ENCODE results near the gene NCAN.
"Not testable (repeated sequence)": the region's sequence is repeated elsewhere in the genome, so short reads cannot be mapped to it uniquely, and the experiment has no call there.

NCAN gene

DNA sequence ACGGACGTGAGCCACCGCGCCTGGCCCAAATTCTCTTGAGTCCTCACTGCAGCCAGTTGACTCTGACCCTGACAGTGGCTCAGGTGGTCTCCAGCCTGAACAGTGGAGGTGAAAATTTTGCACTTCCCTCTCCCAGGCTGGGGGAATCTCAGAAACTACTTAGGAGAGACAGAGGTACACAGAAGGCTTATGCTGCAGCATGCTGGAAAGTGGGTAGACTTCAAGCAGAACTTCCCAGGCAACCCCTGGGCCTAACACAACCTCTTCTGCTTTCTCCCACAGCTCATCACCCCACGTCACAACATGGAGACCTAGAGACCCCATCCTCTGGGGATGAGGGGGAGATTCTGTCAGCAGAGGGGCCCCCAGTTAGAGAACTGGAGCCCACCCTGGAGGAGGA lies 14.4 kb downstream of the NCAN start:
- no peak for DNase-seq

GRCh38 chr19:19226663-19227062 lies 14.9 kb downstream of the NCAN start:
- no peak for DNase-seq

- no peak for DNase-seq
Observed at GRCh38 chr19:19227217-19227616, 15.5 kb downstream of the NCAN start.

GRCh38 chr19:19229701-19230100 lies 17.9 kb downstream of the NCAN start:
- no peak for DNase-seq

GRCh38 chr19:19230999-19231398 lies 19.2 kb downstream of the NCAN start:
- no peak for DNase-seq

- no peak for DNase-seq
Observed at GRCh38 chr19:19232261-19232721, 20.5 kb downstream of the NCAN start.

DNA sequence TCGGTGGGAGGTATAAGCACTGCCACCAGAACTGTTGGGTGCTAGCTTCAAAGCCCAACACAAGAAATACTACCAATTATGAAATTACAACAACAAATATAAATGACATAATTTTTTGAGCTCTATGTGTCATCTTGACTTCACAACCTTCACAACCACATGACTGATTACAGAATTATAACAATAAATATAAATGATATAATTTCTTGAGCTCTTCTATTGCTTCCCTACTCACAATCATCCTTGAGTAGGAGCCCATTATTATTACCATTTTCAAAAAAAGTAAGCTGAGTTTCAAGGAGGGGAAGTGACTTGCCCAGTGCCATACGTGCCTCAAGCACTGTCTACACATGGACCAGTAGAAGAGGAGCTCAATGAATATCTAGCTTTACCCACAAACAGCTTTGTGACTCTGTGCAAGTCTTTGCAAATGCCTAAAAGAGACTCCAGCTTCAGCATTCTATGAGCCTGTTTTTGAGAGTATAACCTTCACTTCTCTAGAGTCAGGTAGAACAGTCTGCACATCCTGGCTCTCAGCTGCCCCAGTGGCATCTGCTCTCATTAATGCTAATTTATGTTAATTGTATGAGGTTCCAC lies 22.6 kb downstream of the NCAN start:
- DNase-seq: no peak

DNA sequence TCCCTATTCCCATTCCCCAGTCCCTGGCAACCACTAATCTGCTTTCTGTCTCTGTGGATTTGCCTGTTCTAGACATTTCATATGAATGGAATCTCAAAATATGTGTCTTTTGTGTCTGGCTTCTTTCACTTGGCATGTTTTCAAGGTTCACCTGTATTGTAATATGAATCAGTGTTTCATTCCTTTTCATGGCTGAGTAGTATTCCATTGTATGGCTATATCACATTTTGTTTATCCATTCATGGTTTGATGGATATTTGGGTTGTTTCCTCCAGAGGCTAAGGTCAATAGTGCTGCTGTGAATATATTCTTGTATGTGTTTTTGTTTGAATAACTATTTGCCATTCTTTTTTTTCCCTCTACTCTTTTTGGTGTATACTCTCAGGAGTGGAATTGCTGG lies 24.4 kb downstream of the NCAN start:
- no peak for DNase-seq

DNA sequence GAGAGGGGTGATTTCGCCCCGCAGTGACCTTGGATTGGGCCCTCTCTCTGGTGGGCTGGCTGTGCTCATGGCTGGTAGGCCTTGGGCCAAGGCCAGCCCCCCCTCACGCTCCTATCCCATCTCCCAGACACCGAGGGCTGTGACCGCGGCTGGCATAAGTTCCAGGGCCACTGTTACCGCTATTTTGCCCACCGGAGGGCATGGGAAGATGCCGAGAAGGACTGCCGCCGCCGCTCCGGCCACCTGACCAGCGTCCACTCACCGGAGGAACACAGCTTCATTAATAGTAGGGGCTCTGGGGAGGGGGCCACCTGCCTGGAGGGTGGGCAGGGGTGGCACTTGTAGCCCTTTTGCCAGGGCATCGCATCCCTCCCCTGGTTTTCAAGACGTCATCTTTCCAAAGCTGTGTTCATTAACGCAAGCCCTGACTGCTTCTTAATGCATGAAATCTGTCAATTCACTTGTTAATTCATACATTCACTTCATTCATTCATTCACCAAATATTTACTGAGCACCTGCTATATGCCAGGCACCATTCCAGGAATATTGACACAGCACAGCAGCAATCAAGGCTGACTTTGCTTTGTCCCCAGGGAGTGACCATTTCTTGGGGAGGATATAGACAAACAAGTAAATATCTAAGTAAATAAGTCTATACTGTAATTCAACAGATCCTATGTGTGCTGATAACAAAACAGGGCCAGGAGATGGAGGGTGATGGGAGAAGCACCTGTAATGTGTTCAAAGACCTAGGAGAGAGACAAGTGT lies 26.6 kb downstream of the NCAN start:
- no peak for DNase-seq

DNA sequence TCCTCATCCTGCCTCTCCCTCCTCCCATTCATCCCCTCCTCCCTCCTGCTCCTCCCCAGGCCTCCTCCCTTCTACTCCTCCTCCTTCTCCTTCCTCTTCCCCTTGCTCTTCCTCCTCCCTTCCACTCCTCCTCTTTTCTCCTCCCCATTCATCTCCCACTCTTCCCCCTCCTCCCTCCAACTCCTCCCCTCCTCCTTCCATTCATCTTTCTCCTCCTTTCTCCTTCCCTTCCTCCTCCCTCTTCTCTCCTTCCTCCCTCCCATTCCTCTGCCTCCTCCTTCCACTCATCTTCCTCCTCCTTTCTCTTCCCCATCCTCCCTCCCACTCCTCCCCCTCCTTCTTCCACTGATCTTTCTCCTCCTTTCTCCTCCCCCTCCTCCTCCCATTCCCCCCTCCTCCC lies 27.9 kb downstream of the NCAN start:
- no peak for DNase-seq

GRCh38 chr19:19240476-19240875 lies 28.7 kb downstream of the NCAN start:
- no peak for DNase-seq

DNA sequence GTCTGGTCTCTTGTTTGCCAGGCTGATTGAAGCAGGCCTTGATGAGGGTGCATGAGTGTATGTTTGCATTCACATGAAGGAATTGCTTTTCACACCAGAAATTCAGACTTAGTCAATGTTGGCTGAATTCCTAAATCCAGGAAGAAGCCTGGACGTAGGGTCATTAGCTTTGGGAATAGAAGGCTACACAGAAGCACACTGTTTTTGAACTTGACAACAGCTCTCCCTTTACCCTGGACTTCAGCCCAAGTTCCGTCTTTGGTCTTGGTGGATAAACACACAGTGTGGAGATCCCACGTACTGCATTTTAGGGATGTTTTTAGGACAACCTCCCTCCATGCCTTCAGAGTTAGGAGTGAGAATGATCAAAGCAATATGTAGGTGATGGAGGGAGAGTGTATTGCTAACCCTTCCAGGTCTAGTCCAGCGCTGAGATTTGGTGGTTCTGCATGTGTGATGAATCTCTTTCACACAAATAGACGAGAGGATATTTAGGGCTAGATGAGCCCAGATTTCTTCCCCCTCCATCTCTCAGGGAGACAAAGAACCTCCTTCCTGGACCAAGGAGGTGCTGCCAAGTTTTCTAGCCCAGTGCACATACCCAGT lies 38.5 kb downstream of the NCAN start:
- no peak for DNase-seq

DNA sequence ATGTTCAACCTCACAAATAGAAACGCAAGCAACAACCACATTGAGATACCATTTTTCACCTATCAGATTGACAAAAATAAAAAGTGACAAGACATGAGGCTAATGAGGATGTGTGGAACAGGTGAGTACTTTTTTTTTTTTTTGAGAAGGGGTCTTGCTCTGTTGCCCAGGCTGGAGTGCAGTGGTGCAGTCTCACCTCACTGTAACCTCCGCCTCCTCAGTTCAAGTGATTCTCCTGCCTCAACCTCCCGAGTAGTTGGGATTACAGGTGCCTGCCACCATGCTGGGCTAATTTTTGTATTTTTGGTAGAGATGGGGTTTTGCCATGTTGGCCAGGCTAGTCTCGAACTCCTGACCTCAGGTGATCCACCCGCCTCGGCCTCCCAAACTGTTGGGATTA lies 41.7 kb downstream of the NCAN start:
- not testable (repeated sequence) for DNase-seq

- no peak for DNase-seq
Observed at GRCh38 chr19:19256072-19256969, 44.6 kb downstream of the NCAN start.

- no peak for DNase-seq
Observed at GRCh38 chr19:19257137-19257536, 45.4 kb downstream of the NCAN start.

- DNase-seq: no peak
Observed at GRCh38 chr19:19257836-19258588, 46.3 kb downstream of the NCAN start.

DNA sequence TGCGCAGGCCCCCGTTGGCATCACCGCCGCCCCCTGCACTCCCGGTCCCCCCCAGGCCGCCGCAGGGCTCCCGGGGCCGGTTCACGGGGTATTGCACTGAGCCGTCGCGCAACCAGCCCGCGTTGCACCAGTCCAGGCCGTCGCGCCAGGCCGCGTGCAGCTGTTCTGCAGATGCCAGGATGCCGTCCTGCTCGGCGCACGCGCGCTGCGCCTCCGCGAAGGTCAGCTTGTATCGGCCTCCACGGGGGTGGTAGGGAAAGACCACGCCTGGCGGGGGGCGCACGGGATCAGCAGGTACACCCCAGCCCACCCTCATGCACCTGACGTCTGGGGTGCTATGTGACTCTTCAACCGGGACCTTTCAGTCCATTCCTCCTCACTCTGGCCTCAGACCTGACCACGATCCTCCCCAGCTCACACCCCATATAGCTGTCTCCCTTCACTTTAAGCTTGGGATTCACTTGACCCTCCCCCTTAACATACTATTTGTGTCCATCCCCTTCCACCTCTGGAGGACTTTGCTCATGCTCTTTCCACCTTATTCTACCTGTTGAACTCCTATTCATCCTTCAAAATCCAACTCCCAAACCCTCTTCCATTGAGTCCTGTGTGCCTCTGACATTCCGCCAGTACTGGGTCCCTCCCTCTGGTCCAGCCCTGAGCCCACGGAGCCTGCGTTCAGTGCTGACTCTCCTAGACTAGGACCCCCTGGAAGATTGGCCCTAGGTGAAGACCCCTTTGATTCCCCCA lies 47.0 kb downstream of the NCAN start:
- DNase-seq: no peak

GRCh38 chr19:19259741-19260140 lies 48.0 kb downstream of the NCAN start:
- DNase-seq: no peak

DNA sequence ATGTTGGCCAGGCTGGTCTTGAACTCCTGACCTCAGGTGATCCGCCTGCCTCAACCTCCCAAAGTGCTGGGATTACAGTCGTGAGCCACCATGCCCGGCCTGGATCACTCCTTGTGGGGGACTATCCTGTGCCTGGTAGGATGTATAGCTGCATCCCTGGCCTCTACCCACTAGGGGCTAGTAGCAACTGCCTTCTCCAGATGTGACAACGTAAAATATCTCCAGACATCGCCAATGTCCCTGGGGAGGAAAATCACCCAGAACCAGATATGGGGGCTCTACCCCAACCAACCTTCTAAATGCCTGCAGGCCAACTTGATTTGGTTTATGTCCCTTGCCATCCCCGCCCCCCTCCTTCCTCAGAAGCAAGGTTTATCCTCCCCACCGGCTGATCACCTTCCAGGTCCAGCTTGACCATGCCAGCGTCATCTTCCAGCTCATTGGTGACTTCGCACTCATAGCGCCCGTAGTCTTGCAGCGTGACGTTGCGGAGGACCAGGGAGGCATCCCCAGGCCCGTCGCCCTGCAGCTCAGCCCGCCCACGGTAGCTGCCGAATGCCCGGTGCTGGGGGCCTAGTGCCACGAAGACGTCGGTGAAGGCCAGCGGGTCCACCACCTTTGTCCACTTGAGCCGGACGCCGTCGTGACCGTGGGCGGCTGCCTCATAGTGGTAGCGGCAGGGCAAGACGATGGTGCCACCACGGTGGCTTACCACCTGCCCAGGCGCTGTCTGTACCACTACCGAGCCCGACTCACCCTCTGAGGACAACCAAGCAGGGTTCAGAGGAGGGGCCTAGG lies 48.9 kb downstream of the NCAN start:
- no peak for DNase-seq

DNA sequence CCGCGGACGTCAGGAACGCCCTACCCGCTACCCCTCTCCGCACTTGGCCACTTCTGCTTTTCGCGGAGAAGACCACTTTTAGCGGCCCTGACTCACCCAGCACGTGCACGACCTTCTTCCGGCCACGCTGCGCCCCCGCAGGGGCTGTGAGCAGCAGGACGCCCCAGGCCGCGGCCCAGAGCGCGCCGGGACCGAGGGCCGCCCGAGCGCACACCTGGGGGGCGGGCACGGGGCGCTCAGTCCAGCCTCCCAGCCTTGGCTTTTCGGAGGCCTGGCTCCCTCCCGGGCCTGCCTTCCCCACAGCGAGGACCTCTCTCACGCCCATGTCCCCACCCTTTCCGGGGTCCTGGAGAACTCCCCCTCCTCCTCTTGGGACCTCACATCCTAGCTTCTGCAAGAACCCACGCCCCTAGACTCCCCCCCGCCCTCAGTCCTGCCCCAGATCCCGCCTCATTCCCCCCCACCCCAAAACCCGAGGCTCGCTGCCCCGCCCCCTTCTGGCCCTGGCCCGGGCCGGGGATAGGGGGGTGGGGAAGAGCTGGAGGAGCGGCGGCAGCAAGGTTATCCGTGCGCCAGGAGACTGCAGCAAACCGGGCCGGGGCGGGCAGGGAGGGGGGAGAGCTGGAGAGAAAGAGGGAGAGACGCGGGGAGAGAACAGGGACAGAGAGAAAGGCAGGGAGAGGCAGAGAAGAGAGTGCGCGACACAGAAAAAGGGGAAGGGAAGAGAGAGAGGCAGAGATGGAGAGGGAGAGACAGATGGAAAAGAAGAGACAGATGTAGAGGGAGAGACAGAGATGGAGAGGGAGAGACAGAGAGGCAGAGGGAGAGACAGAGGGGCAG lies 49.8 kb downstream of the NCAN start:
- no peak for DNase-seq

All from activated effector memory CD4-positive, alpha-beta T cell treated with Interleukin-2 at 50 U/mL for 16 hours (primary cell).